NCI-H2196 treated with DMSO at 0.1 percent for 48 hours (cell line): ENCODE results near the gene CD93.

Source experiments
- DNase-seq: peaks from one replicate; lab custom pipeline; 2025; ENCODE audit not compliant: unreplicated experiment; lab: John Stamatoyannopoulos, UW

The CD93 gene

DNA sequence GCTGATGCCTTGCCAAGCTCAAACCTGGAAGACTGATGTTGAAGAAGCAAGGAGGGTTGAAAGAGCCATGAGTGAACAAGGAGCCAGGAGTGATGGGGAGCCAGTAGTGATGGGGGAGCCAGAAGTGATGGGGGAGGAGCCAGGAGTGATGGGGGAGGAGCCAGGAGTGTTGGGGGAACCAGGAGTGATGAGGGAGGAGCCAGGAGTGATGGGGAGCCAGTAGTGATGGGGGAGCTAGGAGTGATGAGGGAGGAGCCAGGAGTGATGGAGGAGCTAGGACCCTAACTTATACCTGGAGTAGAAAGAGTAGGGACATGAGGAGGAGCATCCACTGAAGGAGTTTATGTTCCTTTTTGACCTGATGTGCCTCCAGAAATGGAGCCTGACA, 14.6 kb upstream of the CD93 start:
- DNase-seq: no peak

DNA sequence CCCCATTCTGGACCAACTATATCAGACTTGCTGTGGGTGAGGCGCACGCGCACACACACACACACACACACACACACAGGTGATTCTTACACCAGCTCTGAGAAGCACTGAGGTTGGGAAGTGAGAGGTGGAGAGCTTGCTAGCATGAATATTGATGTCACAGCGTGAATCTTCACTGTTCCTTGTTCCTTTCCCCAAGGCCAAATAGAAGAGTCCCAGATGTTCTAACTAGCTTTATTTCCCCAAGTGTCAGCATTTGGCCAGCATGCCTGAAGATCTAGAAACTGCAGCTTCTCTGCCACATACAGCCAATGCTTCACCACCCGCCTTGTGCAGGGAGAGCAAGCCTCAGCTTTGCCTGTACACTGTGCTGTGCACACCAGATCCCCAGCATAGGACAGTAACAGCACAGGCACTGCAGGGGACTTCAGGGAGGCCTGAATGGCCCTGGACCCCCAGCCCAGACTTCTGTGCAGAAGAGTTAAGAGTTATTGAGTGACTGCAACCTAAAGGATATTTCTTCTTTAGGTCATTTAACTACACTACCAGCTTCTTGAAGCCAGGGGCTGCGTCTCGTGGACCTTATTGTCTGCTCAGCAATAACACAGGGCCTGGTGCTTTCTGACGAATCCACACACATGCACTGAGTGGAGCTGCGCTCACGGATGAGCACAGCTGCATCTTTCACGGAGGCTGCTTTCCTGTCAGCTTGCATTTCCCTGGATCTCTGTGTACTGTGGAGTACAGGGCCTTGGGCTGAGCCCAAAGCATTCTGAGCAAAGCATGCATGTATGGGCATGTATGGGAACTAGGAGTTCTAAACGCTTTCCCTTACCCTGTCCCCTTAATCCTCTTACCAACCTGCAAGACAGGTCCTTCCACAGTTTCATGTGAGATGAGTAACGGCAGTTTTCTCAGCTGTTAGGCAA, 13.9 kb upstream of the CD93 start:
- no peak for DNase-seq

GRCh38 chr20:23097636-23098580, 11.8 kb upstream of the CD93 start:
- DNase-seq: no peak

GRCh38 chr20:23096986-23097520, 10.9 kb upstream of the CD93 start:
- no peak for DNase-seq

GRCh38 chr20:23096097-23096496, 10.0 kb upstream of the CD93 start:
- DNase-seq: no peak

- DNase-seq: no peak
Measured at GRCh38 chr20:23095499-23095898, 9.4 kb upstream of the CD93 start.

DNA sequence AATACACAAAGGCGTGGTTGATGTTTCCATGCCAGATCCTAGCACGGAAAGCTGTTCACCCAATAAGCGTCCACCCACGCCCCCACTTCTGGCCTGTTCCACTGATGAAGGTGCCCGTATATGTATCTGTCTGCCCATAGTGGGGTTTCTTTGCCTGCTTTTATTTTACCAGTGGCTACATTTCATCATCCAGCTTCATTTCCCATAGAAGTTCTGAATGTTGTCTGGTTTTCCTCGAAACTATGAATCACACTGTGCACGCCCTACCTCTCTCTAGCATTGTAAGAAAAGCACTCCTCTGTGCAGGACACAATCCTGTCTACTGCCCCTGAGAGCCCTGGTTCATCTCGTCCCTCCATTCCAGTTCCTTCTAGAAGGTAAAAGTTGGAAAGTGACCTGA, 8.8 kb upstream of the CD93 start:
- DNase-seq: no peak

DNA sequence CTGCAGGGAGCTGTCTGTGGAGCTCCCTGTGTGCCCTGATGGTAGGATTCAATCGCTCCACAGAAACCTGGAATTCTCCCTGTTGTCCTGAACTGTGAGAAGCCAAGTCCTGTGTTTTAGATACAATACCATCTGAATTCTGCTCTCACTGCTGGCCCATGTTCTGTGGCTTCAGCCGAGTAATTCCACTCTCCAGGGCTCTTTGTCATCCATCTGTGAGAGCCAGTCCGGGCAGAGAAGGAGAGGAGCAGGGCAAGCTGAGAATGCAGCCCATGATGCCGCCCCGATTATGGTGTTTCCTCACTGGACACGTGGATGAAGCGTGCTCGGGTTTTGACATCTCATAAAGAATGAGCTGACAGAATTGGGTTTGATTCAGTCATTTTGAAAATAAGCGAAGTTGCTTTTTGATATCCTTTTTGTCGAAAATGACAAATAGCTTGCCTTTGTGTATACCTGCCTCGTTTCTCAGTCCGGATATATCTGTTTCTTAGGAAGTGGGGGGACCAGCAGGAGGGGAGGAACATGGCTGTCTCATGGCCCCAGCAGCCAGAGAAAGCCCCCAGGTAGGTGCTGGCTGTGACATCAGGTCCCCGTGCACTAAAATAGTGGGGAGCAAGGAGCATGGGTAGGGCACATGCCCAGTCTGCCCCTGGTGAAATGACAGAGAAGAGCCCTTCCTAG, 8.2 kb upstream of the CD93 start:
- DNase-seq: no peak

DNA sequence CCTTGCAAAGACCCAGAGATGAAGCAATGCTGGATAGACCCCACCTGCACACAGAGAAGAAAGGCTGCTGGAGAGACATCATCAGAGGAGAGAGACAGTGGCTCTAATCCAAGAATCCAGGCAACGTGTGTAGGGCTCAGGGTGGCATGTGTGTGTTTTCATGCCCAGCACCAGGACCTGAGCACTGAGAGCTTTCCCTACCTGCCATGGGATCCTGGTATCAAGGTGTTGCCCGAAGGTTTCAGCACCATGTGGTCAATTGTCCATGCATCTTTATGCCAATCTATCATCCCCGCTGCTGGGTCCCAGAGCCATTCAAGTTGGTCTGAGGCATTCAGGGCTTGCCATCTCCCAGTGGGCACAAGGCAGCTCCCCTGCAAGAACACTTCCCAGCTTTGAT, 7.5 kb upstream of the CD93 start:
- DNase-seq: no peak

GRCh38 chr20:23092861-23093495, 6.9 kb upstream of the CD93 start:
- no peak for DNase-seq

DNA sequence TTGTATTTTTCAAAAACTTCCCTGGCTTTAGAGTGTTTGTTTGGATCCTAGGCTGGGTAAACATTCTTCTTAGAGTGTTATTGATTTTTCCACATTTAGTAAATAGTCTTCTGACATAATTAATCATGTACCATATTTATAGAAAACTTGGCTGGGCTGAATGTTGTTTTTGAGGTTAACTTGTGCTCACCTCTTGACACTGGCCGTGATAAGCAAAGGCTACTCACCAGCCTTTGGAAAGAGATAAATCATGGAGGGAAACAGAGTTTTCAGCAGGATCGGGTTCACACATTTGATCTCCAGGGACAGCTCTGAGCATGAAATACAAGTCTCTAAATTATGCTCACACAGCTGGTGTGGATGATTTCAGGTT, 6.2 kb upstream of the CD93 start:
- no peak for DNase-seq

- DNase-seq: no peak
Measured at GRCh38 chr20:23091721-23092383, 5.7 kb upstream of the CD93 start.

DNA sequence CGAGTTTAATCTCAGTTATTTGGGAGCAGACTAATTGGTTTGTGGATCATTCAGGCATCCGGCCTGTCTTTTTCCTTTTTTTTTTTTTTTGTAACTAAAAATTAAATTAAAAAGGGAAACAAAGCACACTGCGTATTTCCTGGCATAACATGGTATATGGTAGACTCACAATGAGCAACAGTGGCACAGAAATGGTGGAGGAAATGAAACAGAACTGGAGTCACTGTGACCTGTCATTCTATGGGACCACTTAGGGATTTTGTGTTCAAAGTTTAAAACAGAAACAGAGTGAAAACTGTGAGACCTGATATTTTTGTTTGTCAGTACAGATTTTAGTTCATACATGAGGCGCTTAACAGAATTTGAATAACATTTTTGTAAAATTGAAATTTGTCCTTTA, 4.8 kb upstream of the CD93 start:
- no peak for DNase-seq

GRCh38 chr20:23090147-23090546, 4.0 kb upstream of the CD93 start:
- DNase-seq: no peak

GRCh38 chr20:23088866-23089265, 2.7 kb upstream of the CD93 start:
- DNase-seq: no peak

GRCh38 chr20:23087587-23088251, 1.6 kb upstream of the CD93 start:
- DNase-seq: no peak

DNA sequence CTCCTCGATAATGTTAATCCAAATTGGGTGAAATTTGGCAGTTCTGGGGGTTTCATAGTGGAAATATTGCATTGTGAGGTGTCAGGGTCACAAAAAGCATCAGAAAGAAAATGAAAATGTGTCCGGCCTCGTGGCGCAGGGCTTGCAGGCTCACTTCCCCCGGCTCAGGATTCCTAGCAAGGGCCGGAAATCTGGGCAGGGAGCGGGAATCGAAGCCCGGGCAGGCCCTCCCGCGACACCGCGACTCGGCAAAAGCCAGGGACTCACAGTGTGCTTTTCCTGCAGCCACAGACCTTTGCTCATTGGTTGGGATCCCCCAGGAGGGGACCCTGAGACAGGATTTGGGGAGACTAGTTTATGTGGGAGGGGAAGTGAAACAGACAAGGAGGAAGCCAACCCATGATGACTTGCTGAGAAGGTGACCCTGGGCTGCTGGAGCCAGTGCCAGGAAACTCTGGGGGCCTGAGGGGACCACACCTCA, 847 bp upstream of the CD93 start:
- DNase-seq: no peak

- DNase-seq: no peak
Measured at GRCh38 chr20:23085436-23086055, 578 bp downstream of the CD93 start.

DNA sequence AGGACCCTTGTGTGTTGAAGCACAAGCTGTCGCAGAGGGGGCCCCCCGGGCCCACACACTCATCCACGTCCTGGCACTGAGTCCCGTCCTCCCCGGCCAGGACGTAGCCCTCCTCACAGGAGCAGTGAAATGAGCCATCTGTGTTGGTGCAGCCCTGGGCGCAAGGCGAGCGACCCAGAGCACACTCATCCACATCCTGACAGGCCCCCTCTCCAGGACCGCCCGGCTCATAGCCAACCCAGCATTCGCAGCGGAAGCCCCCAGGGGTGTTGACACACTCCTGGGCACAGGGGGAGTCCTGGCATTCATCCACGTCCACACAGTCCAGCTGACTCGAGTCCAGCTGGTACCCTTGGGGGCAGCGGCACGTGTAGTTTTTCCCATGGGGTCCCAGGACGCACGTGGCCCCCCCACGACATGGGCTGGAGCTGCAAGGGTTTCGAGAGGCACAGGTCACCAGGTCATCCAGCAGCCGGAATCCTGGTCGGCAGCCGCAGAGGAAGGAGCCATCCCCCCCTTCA, 1.2 kb downstream of the CD93 start:
- DNase-seq: no peak
